ENCODE measurements around the gene CAMK2D.
"Not testable (repeated sequence)": the region's sequence is repeated elsewhere in the genome, so short reads cannot be mapped to it uniquely, and the experiment has no call there.

CAMK2D gene

GRCh38 chr4:113727802-113728201 lies 33.7 kb downstream of the CAMK2D start:
- DNase-seq = no peak

- DNase-seq = no peak
Measured at GRCh38 chr4:113725963-113726362, 35.6 kb downstream of the CAMK2D start.

GRCh38 chr4:113718252-113718651 lies 43.3 kb downstream of the CAMK2D start:
- DNase-seq = no peak

- DNase-seq = no peak
Measured at GRCh38 chr4:113711883-113712662, 49.5 kb downstream of the CAMK2D start.

GRCh38 chr4:113708250-113708649 lies 53.3 kb downstream of the CAMK2D start:
- DNase-seq = no peak

GRCh38 chr4:113707048-113707447 lies 54.5 kb downstream of the CAMK2D start:
- DNase-seq = no peak

- DNase-seq = not testable (repeated sequence)
Measured at GRCh38 chr4:113705097-113705496, 56.4 kb downstream of the CAMK2D start.

- not testable (repeated sequence) for DNase-seq
Measured at GRCh38 chr4:113702596-113702995, 58.9 kb downstream of the CAMK2D start.

GRCh38 chr4:113701169-113701568 lies 60.4 kb downstream of the CAMK2D start:
- DNase-seq = no peak

GRCh38 chr4:113700602-113701150 lies 60.9 kb downstream of the CAMK2D start:
- DNase-seq = no peak

GRCh38 chr4:113699772-113700171 lies 61.8 kb downstream of the CAMK2D start:
- DNase-seq = no peak

GRCh38 chr4:113697429-113697828 lies 64.1 kb downstream of the CAMK2D start:
- no peak for DNase-seq

- DNase-seq = no peak
Measured at GRCh38 chr4:113695328-113696169, 66.0 kb downstream of the CAMK2D start.

- no peak for DNase-seq
Measured at GRCh38 chr4:113694008-113694407, 67.5 kb downstream of the CAMK2D start.

GRCh38 chr4:113692809-113693411 lies 68.6 kb downstream of the CAMK2D start:
- peak in 1 of 6 experiments; percentile 7 for DNase-seq

- no peak for DNase-seq
Measured at GRCh38 chr4:113691676-113692075, 69.9 kb downstream of the CAMK2D start.

- no peak for DNase-seq
Measured at GRCh38 chr4:113689394-113689793, 72.1 kb downstream of the CAMK2D start.

- peak in 1 of 6 experiments; percentile 12 for DNase-seq
Measured at GRCh38 chr4:113687067-113687718, 74.3 kb downstream of the CAMK2D start.

GRCh38 chr4:113685157-113685556 lies 76.4 kb downstream of the CAMK2D start:
- not testable (repeated sequence) for DNase-seq

GRCh38 chr4:113684534-113685091 lies 76.9 kb downstream of the CAMK2D start:
- DNase-seq = no peak

GRCh38 chr4:113682730-113683537 lies 78.6 kb downstream of the CAMK2D start:
- DNase-seq = peak; percentile 14 to 85 (median 62)

All from stimulated activated naive CD4-positive, alpha-beta T cell (primary cell).